ENCODE data around the gene PIGS. TPM values are rescaled to one million over a fixed set of nuclear protein-coding genes. Genes with fewer than 3 reads are reported as not detected.

The PIGS gene
- total and polyA plus RNA-seq, 2 donors (not counting 1 experiment from before 2014, with no cell fraction given): 53.7 to 68.4 TPM

DNA sequence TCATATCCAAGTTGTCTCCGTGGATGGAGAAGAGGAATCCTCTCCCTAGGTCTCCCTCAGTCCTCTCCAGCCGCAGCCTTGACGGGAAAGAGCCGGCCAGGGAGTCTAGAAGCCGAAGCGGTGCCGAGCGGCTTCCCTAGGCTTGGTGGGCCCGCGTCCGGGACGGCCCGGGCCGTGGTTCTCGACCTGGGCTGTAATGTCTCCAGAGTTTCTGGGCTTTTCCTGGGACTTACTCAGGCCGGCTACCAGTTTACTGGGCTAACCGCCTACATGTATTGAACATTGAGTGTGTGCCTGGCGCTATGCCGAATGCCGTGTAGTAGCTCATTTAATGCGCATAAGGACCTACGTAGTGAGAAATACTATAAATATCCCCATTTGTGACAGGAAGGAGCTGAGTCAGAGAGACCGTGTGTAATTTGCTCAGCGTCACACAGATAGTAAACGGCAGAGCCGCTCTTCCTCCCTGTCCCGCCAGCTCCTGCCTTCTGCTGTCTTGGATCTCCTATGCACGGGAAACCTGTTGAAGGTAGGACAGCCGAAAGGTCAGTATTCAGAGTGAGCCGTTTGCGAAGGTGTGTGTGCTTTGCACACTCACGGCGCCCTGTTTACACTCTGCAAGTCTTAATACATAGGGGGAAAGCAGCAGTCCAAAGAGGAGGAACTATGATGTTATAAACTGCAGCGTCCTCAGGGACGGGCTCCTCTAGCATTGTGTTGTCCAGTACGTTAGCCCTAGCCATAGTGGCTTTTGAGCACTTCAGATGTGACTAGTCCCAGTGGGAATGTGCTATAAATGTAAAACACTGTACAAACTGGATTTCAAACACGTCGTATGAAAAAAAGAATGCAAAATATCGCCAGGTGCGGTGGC is 28.2 kb upstream of the PIGS start:
- H3K9ac ChIP-seq (ENCODE audit: insufficient read depth, low read length): peak overlapping the region; percentile 83
- TF ChIP-seq CTCF (conservative IDR thresholded peaks at IDR 0.05 in 1 of 2, IDR thresholded peaks at IDR 0.05 in 1 of 2; ENCODE audit: low read depth in 1 of 2, low read length in 2 of 2) (no peak), EZH2 (IDR thresholded peaks at IDR 0.05; ENCODE audit: low read length, missing control alignments) (no peak)
- H2AFZ ChIP-seq (ENCODE audit: low read length): peak overlapping the region; percentile 91
- no peaks in the 10 kb centered on the region for H3K27me3 ChIP-seq (ENCODE audit: control insufficient read depth, insufficient read depth, low read length)
- H3K27ac ChIP-seq (ENCODE audit: insufficient read depth, low read length): peak overlapping the region; percentile 94
- H3K36me3 ChIP-seq (ENCODE audit: control insufficient read depth, insufficient read depth, low read length): no peaks in the 10 kb centered on the region
- peaks cover 16% of the 10 kb centered on the region for H3K79me2 ChIP-seq (ENCODE audit: control insufficient read depth, insufficient read depth, low read length)
- H3K9me3 ChIP-seq (ENCODE audit: control insufficient read depth, insufficient read depth, low read depth, low read length): no peaks in the 10 kb centered on the region
- peaks cover 6% of the 10 kb centered on the region for H3K4me1 ChIP-seq (ENCODE audit: control insufficient read depth, extremely low read depth, insufficient read depth, low read length)
- H3K4me2 ChIP-seq (ENCODE audit: extremely low read depth, insufficient read depth, low read length): peak overlapping the region; percentile 100
- peak; percentile 86 to 90 for DNase-seq (ENCODE audit: low read depth in 2 of 2)
- H4K20me1 ChIP-seq (ENCODE audit: control insufficient read depth, extremely low read depth, insufficient read depth, low read length): no peaks in the 10 kb centered on the region
- peak overlapping the region; percentile 78 to 94 (median 86) for H3K4me3 ChIP-seq (replicated peaks in 1 of 4; ENCODE audit: control extremely low read depth in 1 of 4, insufficient read depth in 1 of 4, low read depth in 3 of 4, low read length in 4 of 4)

- peak within 1 kb of the TSS; percentile 100 for H3K4me2 ChIP-seq (ENCODE audit: extremely low read depth, insufficient read depth, low read length)
- H3K4me1 ChIP-seq (ENCODE audit: control insufficient read depth, extremely low read depth, insufficient read depth, low read length): peaks cover 6% of the 10 kb centered on the region
- no peaks in the 10 kb centered on the region for H3K27me3 ChIP-seq (ENCODE audit: control insufficient read depth, insufficient read depth, low read length)
- TF ChIP-seq EZH2 (IDR thresholded peaks at IDR 0.05; ENCODE audit: low read length, missing control alignments): no peak
- no peak for TF ChIP-seq CTCF (conservative IDR thresholded peaks at IDR 0.05 in 1 of 2, IDR thresholded peaks at IDR 0.05 in 1 of 2; ENCODE audit: low read depth in 1 of 2, low read length in 2 of 2)
- peak within 1 kb of the TSS; percentile 91 for H2AFZ ChIP-seq (ENCODE audit: low read length)
- H3K9ac ChIP-seq (ENCODE audit: insufficient read depth, low read length): peak within 1 kb of the TSS; percentile 83
- H3K79me2 ChIP-seq (ENCODE audit: control insufficient read depth, insufficient read depth, low read length): peaks cover 16% of the 10 kb centered on the region
- peak; percentile 86 to 89 for DNase-seq (ENCODE audit: low read depth in 2 of 2)
- H3K9me3 ChIP-seq (ENCODE audit: control insufficient read depth, insufficient read depth, low read depth, low read length): no peaks in the 10 kb centered on the region
- peak within 1 kb of the TSS; percentile 94 for H3K27ac ChIP-seq (ENCODE audit: insufficient read depth, low read length)
- H3K4me3 ChIP-seq (replicated peaks in 1 of 4; ENCODE audit: control extremely low read depth in 1 of 4, insufficient read depth in 1 of 4, low read depth in 3 of 4, low read length in 4 of 4): peak within 1 kb of the TSS; percentile 78 to 94 (median 86)
- no peaks in the 10 kb centered on the region for H4K20me1 ChIP-seq (ENCODE audit: control insufficient read depth, extremely low read depth, insufficient read depth, low read length)
- H3K36me3 ChIP-seq (ENCODE audit: control insufficient read depth, insufficient read depth, low read length): no peaks in the 10 kb centered on the region
Measured at GRCh38 chr17:28598799-28599310, 27.5 kb upstream of the PIGS start, which contains the start of gene SPAG5. Gene SPAG5, minus strand, starts transcription at chr17:28599025. Its CDS starts 79 bp downstream, at chr17:28598946.

GRCh38 chr17:28598389-28598788 is 27.1 kb upstream of the PIGS start:
- H3K9me3 ChIP-seq (ENCODE audit: control insufficient read depth, insufficient read depth, low read depth, low read length): no peaks in the 10 kb centered on the region
- peaks cover 6% of the 10 kb centered on the region for H3K4me1 ChIP-seq (ENCODE audit: control insufficient read depth, extremely low read depth, insufficient read depth, low read length)
- H3K27ac ChIP-seq (ENCODE audit: insufficient read depth, low read length): peak overlapping the region; percentile 94
- TF ChIP-seq EZH2 (IDR thresholded peaks at IDR 0.05; ENCODE audit: low read length, missing control alignments): no peak
- H3K9ac ChIP-seq (ENCODE audit: insufficient read depth, low read length): peak overlapping the region; percentile 83
- H3K27me3 ChIP-seq (ENCODE audit: control insufficient read depth, insufficient read depth, low read length): no peaks in the 10 kb centered on the region
- no peaks in the 10 kb centered on the region for H3K36me3 ChIP-seq (ENCODE audit: control insufficient read depth, insufficient read depth, low read length)
- DNase-seq (ENCODE audit: low read depth in 2 of 2): no peak
- peak overlapping the region; percentile 98 for H3K4me2 ChIP-seq (ENCODE audit: extremely low read depth, insufficient read depth, low read length)
- no peaks in the 10 kb centered on the region for H4K20me1 ChIP-seq (ENCODE audit: control insufficient read depth, extremely low read depth, insufficient read depth, low read length)
- H3K4me3 ChIP-seq (replicated peaks in 1 of 4; ENCODE audit: control extremely low read depth in 1 of 4, insufficient read depth in 1 of 4, low read depth in 3 of 4, low read length in 4 of 4): peak overlapping the region; percentile 62 to 94 (median 86)
- H2AFZ ChIP-seq (ENCODE audit: low read length): peak overlapping the region; percentile 86
- H3K79me2 ChIP-seq (ENCODE audit: control insufficient read depth, insufficient read depth, low read length): peaks cover 16% of the 10 kb centered on the region
